ENCODE data around the gene PFKFB3.

The PFKFB3 gene

DNA sequence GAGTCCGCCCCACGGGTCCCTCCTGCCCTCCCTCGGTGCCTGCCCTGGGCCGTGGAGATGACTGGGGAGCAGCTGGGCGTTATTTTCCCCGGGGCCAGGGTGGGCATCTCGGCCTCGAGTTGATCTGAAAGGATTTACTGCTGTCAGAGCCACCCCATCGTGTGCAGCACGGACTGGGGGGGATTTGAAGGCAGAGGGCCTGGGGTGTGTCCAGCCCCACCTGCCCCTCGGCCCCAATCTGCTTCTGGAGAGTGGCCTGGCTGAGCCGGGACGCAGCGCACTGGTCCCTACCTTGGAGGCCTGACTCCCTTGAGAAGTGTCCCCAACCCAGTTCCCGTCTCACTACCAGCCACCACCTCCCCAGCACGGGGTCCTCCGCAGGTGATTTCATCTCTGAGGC, 24.2 kb upstream of the PFKFB3 start:
- no peak for DNase-seq
- Histone ChIP-seq H3K9me2 (replicated peaks; ENCODE audit: insufficient read depth, low read length) (no peaks in the 10 kb centered on the region), H3K9me3 (replicated peaks; ENCODE audit: insufficient read depth, low read length) (no peaks in the 10 kb centered on the region), H3K4me3 (ENCODE audit: low read length) (no peak overlapping the region), H3K4me1 (ENCODE audit: low read length) (no peaks in the 10 kb centered on the region), H3K9ac (ENCODE audit: low read length) (no peak overlapping the region), H3K4me2 (ENCODE audit: low read depth, low read length) (no peak overlapping the region), H3K79me2 (ENCODE audit: low read length) (peaks cover 15% of the 10 kb centered on the region), H2AFZ (ENCODE audit: low read length) (no peak overlapping the region), H3K27ac (ENCODE audit: low read length) (no peak overlapping the region), H4K20me1 (ENCODE audit: insufficient read depth, low read length) (no peaks in the 10 kb centered on the region), H3K36me3 (replicated peaks; ENCODE audit: insufficient read depth, low read length) (no peaks in the 10 kb centered on the region), H3K27me3 (replicated peaks; ENCODE audit: insufficient read depth, low read length) (no peaks in the 10 kb centered on the region), H3F3A (ENCODE audit: insufficient read depth, low read length) (no peaks in the 10 kb centered on the region)
- TF ChIP-seq EZH2phosphoT487 (IDR thresholded peaks at IDR 0.05; ENCODE audit: low read length) = no peak
- TF ChIP-seq EZH2 (optimal IDR thresholded peaks at IDR 0.05; ENCODE audit: low read depth, low read length) = no peak
- TF ChIP-seq, protein P1, sequence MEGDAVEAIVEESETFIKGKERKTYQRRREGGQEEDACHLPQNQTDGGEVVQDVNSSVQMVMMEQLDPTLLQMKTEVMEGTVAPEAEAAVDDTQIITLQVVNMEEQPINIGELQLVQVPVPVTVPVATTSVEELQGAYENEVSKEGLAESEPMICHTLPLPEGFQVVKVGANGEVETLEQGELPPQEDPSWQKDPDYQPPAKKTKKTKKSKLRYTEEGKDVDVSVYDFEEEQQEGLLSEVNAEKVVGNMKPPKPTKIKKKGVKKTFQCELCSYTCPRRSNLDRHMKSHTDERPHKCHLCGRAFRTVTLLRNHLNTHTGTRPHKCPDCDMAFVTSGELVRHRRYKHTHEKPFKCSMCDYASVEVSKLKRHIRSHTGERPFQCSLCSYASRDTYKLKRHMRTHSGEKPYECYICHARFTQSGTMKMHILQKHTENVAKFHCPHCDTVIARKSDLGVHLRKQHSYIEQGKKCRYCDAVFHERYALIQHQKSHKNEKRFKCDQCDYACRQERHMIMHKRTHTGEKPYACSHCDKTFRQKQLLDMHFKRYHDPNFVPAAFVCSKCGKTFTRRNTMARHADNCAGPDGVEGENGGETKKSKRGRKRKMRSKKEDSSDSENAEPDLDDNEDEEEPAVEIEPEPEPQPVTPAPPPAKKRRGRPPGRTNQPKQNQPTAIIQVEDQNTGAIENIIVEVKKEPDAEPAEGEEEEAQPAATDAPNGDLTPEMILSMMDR (IDR thresholded peaks at IDR 0.05; ENCODE audit: low read length) = no peak

DNA sequence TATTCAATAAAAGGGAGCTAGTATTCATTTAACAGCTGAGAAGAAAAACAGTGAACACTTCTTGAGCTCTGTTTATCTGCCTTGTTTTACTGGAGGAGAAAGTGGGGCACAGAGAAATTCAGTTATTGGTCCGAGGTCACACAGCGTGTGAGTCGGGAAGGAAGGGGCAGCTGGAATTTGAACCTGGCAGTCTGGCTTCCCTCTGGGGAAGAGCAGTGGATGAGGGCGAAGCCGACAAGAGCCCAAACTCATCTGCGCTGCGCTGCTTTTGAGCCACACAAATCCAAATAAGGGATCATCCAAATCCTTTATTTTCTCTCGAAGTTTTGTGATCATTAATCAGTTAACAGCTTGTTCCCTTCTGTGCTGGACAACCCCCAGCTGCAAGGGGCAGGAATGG, 23.7 kb upstream of the PFKFB3 start:
- Histone ChIP-seq H3K9me2 (replicated peaks; ENCODE audit: insufficient read depth, low read length) (no peaks in the 10 kb centered on the region), H3K4me1 (ENCODE audit: low read length) (no peaks in the 10 kb centered on the region), H4K20me1 (ENCODE audit: insufficient read depth, low read length) (no peaks in the 10 kb centered on the region), H2AFZ (ENCODE audit: low read length) (no peak overlapping the region), H3K27ac (ENCODE audit: low read length) (no peak overlapping the region), H3K4me2 (ENCODE audit: low read depth, low read length) (no peak overlapping the region), H3K9me3 (replicated peaks; ENCODE audit: insufficient read depth, low read length) (no peaks in the 10 kb centered on the region), H3K79me2 (ENCODE audit: low read length) (peaks cover 14% of the 10 kb centered on the region), H3K9ac (ENCODE audit: low read length) (no peak overlapping the region), H3K4me3 (ENCODE audit: low read length) (no peak overlapping the region), H3F3A (ENCODE audit: insufficient read depth, low read length) (no peaks in the 10 kb centered on the region), H3K27me3 (replicated peaks; ENCODE audit: insufficient read depth, low read length) (no peaks in the 10 kb centered on the region), H3K36me3 (replicated peaks; ENCODE audit: insufficient read depth, low read length) (no peaks in the 10 kb centered on the region)
- DNase-seq = no peak
- TF ChIP-seq EZH2 (optimal IDR thresholded peaks at IDR 0.05; ENCODE audit: low read depth, low read length) = no peak

DNA sequence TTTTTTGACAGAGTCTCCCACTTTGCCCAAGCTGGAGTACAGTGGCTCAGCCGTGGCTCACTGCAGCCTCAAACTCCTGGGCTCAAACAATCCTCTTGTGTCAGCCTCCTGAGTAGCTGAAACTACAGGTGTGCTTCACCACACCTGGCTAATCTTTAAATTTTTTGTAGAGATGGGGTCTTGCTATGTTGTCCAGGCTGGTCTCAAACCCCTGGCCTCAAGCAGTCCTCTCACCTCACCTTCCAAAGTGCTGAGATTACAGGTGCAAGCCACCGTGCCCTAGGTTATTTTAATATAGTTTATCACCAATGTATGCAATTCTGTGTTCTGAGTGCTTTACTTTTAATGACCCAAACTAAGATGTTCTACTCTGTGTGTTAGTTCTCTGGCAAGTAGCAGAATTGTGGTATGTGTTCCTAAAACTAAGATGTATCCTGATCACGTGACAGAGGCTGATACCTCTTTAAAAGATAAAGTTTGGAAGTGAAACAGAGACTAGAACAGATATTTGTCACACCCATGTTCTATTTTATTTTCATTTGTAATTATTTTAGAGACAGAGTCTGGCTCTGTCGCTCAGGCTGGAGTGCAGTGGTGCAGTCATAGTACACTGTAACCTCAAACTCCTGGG, 22.1 kb upstream of the PFKFB3 start:
- Histone ChIP-seq H2AFZ (ENCODE audit: low read length) (no peak overlapping the region), H3F3A (ENCODE audit: insufficient read depth, low read length) (no peaks in the 10 kb centered on the region), H3K4me1 (ENCODE audit: low read length) (no peaks in the 10 kb centered on the region), H3K79me2 (ENCODE audit: low read length) (peaks cover 5% of the 10 kb centered on the region; the same call in 1 of the 2 replicates), H3K4me2 (ENCODE audit: low read depth, low read length) (no peak overlapping the region), H3K27ac (ENCODE audit: low read length) (no peak overlapping the region), H3K4me3 (ENCODE audit: low read length) (no peak overlapping the region), H4K20me1 (ENCODE audit: insufficient read depth, low read length) (no peaks in the 10 kb centered on the region), H3K9ac (ENCODE audit: low read length) (no peak overlapping the region), H3K36me3 (replicated peaks; ENCODE audit: insufficient read depth, low read length) (no peaks in the 10 kb centered on the region), H3K27me3 (replicated peaks; ENCODE audit: insufficient read depth, low read length) (no peaks in the 10 kb centered on the region), H3K9me2 (replicated peaks; ENCODE audit: insufficient read depth, low read length) (no peaks in the 10 kb centered on the region), H3K9me3 (replicated peaks; ENCODE audit: insufficient read depth, low read length) (no peaks in the 10 kb centered on the region)
- DNase-seq = no peak
- TF ChIP-seq EZH2 (optimal IDR thresholded peaks at IDR 0.05; ENCODE audit: low read depth, low read length) (no peak), EZH2phosphoT487 (IDR thresholded peaks at IDR 0.05; ENCODE audit: low read length) (no peak)
- TF ChIP-seq, protein P1 (IDR thresholded peaks at IDR 0.05; ENCODE audit: low read length) = no peak

DNA sequence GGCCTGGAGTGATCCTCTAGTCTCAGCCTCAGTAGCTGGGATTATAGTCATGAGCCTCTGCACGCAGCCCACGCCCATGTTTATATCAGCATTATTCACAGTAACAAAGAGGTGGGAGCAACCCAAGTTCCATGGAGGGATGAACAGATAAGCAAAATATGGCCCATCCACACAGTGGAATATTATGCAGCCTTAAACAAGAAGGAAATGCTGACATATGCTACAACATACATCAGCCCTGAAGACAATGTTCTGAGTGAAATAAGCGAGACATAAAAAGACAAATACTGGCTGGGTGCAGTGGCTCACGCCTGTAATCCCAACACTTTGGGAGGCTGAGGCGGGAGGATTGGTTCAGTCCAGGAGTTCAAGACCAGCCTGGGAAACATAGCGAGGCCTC, 21.5 kb upstream of the PFKFB3 start:
- Histone ChIP-seq H3K4me2 (ENCODE audit: low read depth, low read length) (no peak overlapping the region), H3K27me3 (replicated peaks; ENCODE audit: insufficient read depth, low read length) (no peaks in the 10 kb centered on the region), H3K4me3 (ENCODE audit: low read length) (no peak overlapping the region), H3K4me1 (ENCODE audit: low read length) (no peaks in the 10 kb centered on the region), H3K9ac (ENCODE audit: low read length) (no peak overlapping the region), H2AFZ (ENCODE audit: low read length) (no peak overlapping the region), H3K79me2 (ENCODE audit: low read length) (peaks cover 5% of the 10 kb centered on the region; the same call in 1 of the 2 replicates), H4K20me1 (ENCODE audit: insufficient read depth, low read length) (no peaks in the 10 kb centered on the region), H3K27ac (ENCODE audit: low read length) (no peak overlapping the region), H3K9me3 (replicated peaks; ENCODE audit: insufficient read depth, low read length) (no peaks in the 10 kb centered on the region), H3K36me3 (replicated peaks; ENCODE audit: insufficient read depth, low read length) (no peaks in the 10 kb centered on the region), H3K9me2 (replicated peaks; ENCODE audit: insufficient read depth, low read length) (no peaks in the 10 kb centered on the region), H3F3A (ENCODE audit: insufficient read depth, low read length) (no peaks in the 10 kb centered on the region)
- no peak for TF ChIP-seq EZH2 (optimal IDR thresholded peaks at IDR 0.05; ENCODE audit: low read depth, low read length)
- TF ChIP-seq, protein P1 (IDR thresholded peaks at IDR 0.05; ENCODE audit: low read length) = no peak
- TF ChIP-seq EZH2phosphoT487 (IDR thresholded peaks at IDR 0.05; ENCODE audit: low read length) = no peak
- no peak for DNase-seq
